ENCODE data around the gene HLCS.

HLCS gene

GRCh38 chr21:36916718-36917117 lies 49.8 kb downstream of the HLCS start:
- no peaks in the 10 kb centered on the region for H3K27me3 ChIP-seq
- H3K36me3 ChIP-seq, result no peaks in the 10 kb centered on the region
- no peaks in the 10 kb centered on the region for H3K9me3 ChIP-seq
- H3K4me1 ChIP-seq (ENCODE audit: control insufficient read depth in 1 of 2, insufficient read depth in 1 of 2, low read depth in 1 of 2, low read length in 1 of 2), result no peaks in the 10 kb centered on the region
- H3K4me3 ChIP-seq (ENCODE audit: low read depth in 1 of 2, low read length in 1 of 2), result no peak overlapping the region
- H3K27ac ChIP-seq, result no peak overlapping the region
- no peak for TF ChIP-seq CTCF (IDR thresholded peaks at IDR 0.05)

GRCh38 chr21:36915696-36916245 lies 50.7 kb downstream of the HLCS start:
- no peak for TF ChIP-seq CTCF (IDR thresholded peaks at IDR 0.05)
- Histone ChIP-seq H3K36me3 (no peaks in the 10 kb centered on the region), H3K9me3 (no peaks in the 10 kb centered on the region)

GRCh38 chr21:36915014-36915695 lies 51.3 kb downstream of the HLCS start:
- no peaks in the 10 kb centered on the region for H3K4me1 ChIP-seq (ENCODE audit: control insufficient read depth in 1 of 2, insufficient read depth in 1 of 2, low read depth in 1 of 2, low read length in 1 of 2)
- H3K27ac ChIP-seq, result no peak overlapping the region
- no peaks in the 10 kb centered on the region for H3K27me3 ChIP-seq
- no peak for TF ChIP-seq CTCF (IDR thresholded peaks at IDR 0.05)
- H3K9me3 ChIP-seq, result no peaks in the 10 kb centered on the region
- H3K36me3 ChIP-seq, result no peaks in the 10 kb centered on the region
- no peak overlapping the region for H3K4me3 ChIP-seq (ENCODE audit: low read depth in 1 of 2, low read length in 1 of 2)

More at GRCh38 chr21:36915696-36916245, 50.7 kb downstream of the HLCS start:
- no peak overlapping the region for H3K4me3 ChIP-seq (ENCODE audit: low read depth in 1 of 2, low read length in 1 of 2)
- H3K4me1 ChIP-seq (ENCODE audit: control insufficient read depth in 1 of 2, insufficient read depth in 1 of 2, low read depth in 1 of 2, low read length in 1 of 2), result no peaks in the 10 kb centered on the region
- no peak overlapping the region for H3K27ac ChIP-seq
- H3K27me3 ChIP-seq, result no peaks in the 10 kb centered on the region

GRCh38 chr21:36914244-36915013 lies 52.0 kb downstream of the HLCS start:
- no peaks in the 10 kb centered on the region for H3K4me1 ChIP-seq (ENCODE audit: control insufficient read depth in 1 of 2, insufficient read depth in 1 of 2, low read depth in 1 of 2, low read length in 1 of 2)
- no peak for TF ChIP-seq CTCF (IDR thresholded peaks at IDR 0.05)

GRCh38 chr21:36913247-36914169 lies 53.0 kb downstream of the HLCS start:
- Histone ChIP-seq H3K36me3 (no peaks in the 10 kb centered on the region), H3K4me3 (ENCODE audit: low read depth in 1 of 2, low read length in 1 of 2) (no peak overlapping the region), H3K4me1 (ENCODE audit: control insufficient read depth in 1 of 2, insufficient read depth in 1 of 2, low read depth in 1 of 2, low read length in 1 of 2) (no peaks in the 10 kb centered on the region), H3K27me3 (no peaks in the 10 kb centered on the region), H3K9me3 (no peaks in the 10 kb centered on the region), H3K27ac (no peak overlapping the region)
- TF ChIP-seq CTCF (IDR thresholded peaks at IDR 0.05), result no peak

More at GRCh38 chr21:36914244-36915013, 52.0 kb downstream of the HLCS start:
- Histone ChIP-seq H3K27ac (no peak overlapping the region), H3K36me3 (no peaks in the 10 kb centered on the region), H3K9me3 (no peaks in the 10 kb centered on the region), H3K4me3 (ENCODE audit: low read depth in 1 of 2, low read length in 1 of 2) (no peak overlapping the region), H3K27me3 (no peaks in the 10 kb centered on the region)
